H1 (cell line): ENCODE results near the gene LSM7. TPM values are rescaled to one million over a fixed set of nuclear protein-coding genes. Genes with fewer than 3 reads are reported as not detected.

ENCODE experiments used
- CTCF ChIA-PET: fragments of 300-600 bp; sonication (Branson Sonifier 250); formaldehyde crosslinking; loops from one replicate; lab custom pipeline; 2021; ENCODE audit not compliant: partially characterized antibody; lab: Charles Lee
- POLR2A ChIA-PET: fragments of 300-600 bp; sonication (Branson Sonifier 250); formaldehyde crosslinking; loops from one replicate; lab custom pipeline; 2021; ENCODE audit warnings: inconsistent platforms; ENCODE audit not compliant: partially characterized antibody; lab: Charles Lee
- DNase-seq, 2 experiments: peaks; one replicate each; pipeline versions ENCODE4 v3.0.0 to v3.0.0-alpha.2; 2010 to 2022; ENCODE audit warnings: low spot score in 2 of 2, low read depth in 1 of 2, mixed read lengths in 1 of 2
- FAIRE-seq: peaks from 2 replicates; lab custom pipeline; 2011; peaks lifted over from hg19 to GRCh38; lab: Jason Lieb, UNC
- H2AFZ ChIP-seq: 2 replicates; pipeline ENCODE4 v1.8.1; 2012; ENCODE audit warnings: low read length, inconsistent platforms
- H2AK5ac ChIP-seq: 2 replicates; pipeline ENCODE4 v1.6.1; 2013; ENCODE audit warnings: low read depth, low read length
- H2BK120ac ChIP-seq: replicated peaks from 2 replicates; pipeline ENCODE3; 2013; ENCODE audit warnings: low read depth, low read length, inconsistent platforms
- H2BK12ac ChIP-seq: 2 replicates; pipeline ENCODE4 v1.6.1; 2013; ENCODE audit warnings: low read depth, low read length
- H2BK15ac ChIP-seq: 2 replicates; pipeline ENCODE4 v1.6.1; 2013; ENCODE audit warnings: low read length
- H2BK20ac ChIP-seq: 2 replicates; pipeline ENCODE4 v1.6.1; 2013; ENCODE audit warnings: low read length
- H2BK5ac ChIP-seq: 2 replicates; pipeline ENCODE4 v1.6.1; 2013; ENCODE audit warnings: low read depth, low read length
- H3K14ac ChIP-seq: 2 replicates; pipeline ENCODE4 v1.6.1; 2013; ENCODE audit warnings: inconsistent platforms; ENCODE audit not compliant: insufficient read length
- H3K18ac ChIP-seq: 2 replicates; pipeline ENCODE4 v1.6.1; 2013; ENCODE audit warnings: low read length; ENCODE audit errors: extremely low read depth
- H3K23ac ChIP-seq: 2 replicates; pipeline ENCODE4 v1.6.1; 2013; ENCODE audit warnings: inconsistent platforms; ENCODE audit not compliant: insufficient read length
- H3K23me2 ChIP-seq: 2 replicates; pipeline ENCODE4 v1.6.1; 2013; ENCODE audit warnings: low read depth, low read length
- H3K27ac ChIP-seq: 2 replicates; pipeline ENCODE4 v1.6.1; 2011; ENCODE audit warnings: low read depth, low read length, inconsistent platforms
- H3K27me3 ChIP-seq, 4 experiments: replicated peaks in 1 of 4; 1 replicate in 1 of 4; 2 replicates in 3 of 4; pipeline versions ENCODE4 v1.6.1 to v1.8.1; 2011 to 2013; ENCODE audit warnings: low read length in 3 of 4, mild to moderate bottlenecking in 3 of 4, inconsistent platforms in 2 of 4, mixed read lengths in 2 of 4, moderate library complexity in 1 of 4; ENCODE audit not compliant: control insufficient read depth in 3 of 4, insufficient read depth in 3 of 4; ENCODE audit errors: extremely low read depth in 1 of 4
- H3K36me3 ChIP-seq, 4 experiments: 2 replicates each; pipeline versions ENCODE4 v1.6.1 to v1.8.1; 2011 to 2013; ENCODE audit warnings: mild to moderate bottlenecking in 4 of 4, low read length in 3 of 4, moderate library complexity in 2 of 4, control low read depth in 1 of 4, inconsistent platforms in 1 of 4; ENCODE audit not compliant: insufficient read depth in 4 of 4, control insufficient read depth in 2 of 4
- H3K4ac ChIP-seq: replicated peaks from 2 replicates; pipeline ENCODE3; 2013; ENCODE audit warnings: low read length, low read depth, mixed read lengths, inconsistent platforms; ENCODE audit not compliant: insufficient read length
- H3K4me1 ChIP-seq, 4 experiments: replicated peaks in 1 of 4; 1 replicate in 1 of 4; 2 replicates in 3 of 4; pipeline versions ENCODE4 v1.6.1 to v1.8.1; 2011 to 2013; ENCODE audit warnings: low read length in 3 of 4, inconsistent platforms in 2 of 4, mixed read lengths in 1 of 4; ENCODE audit not compliant: insufficient read depth in 4 of 4, control insufficient read depth in 3 of 4
- H3K4me2 ChIP-seq, 2 experiments: 2 replicates each; pipeline versions ENCODE4 v1.6.1 to v1.8.1; 2011 to 2013; ENCODE audit warnings: low read depth in 2 of 2, low read length in 2 of 2, control low read depth in 1 of 2, inconsistent platforms in 1 of 2, mild to moderate bottlenecking in 1 of 2; ENCODE audit not compliant: insufficient read depth in 1 of 2
- H3K4me3 ChIP-seq, 4 experiments: fragments of 200-600, 300-600 bp in 1 of 4; sonication (generic), shearing (Covaris generic), sonication (Bioruptor Twin) in 1 of 4; 2 replicates each; pipeline versions ENCODE4 v1.5.1 to v1.8.1; 2011 to 2016; ENCODE audit warnings: low read length in 4 of 4, low read depth in 3 of 4, control low read depth in 2 of 4, inconsistent platforms in 2 of 4, mild to moderate bottlenecking in 2 of 4, mixed read lengths in 1 of 4, moderate library complexity in 1 of 4; ENCODE audit not compliant: insufficient read depth in 2 of 4; ENCODE audit errors: extremely low read depth in 1 of 4
- H3K56ac ChIP-seq: replicated peaks from 2 replicates; pipeline ENCODE3; 2013; ENCODE audit warnings: low read depth, mild to moderate bottlenecking, mixed read lengths, low read length, inconsistent platforms; ENCODE audit not compliant: insufficient read length
- H3K79me1 ChIP-seq: 2 replicates; pipeline ENCODE4 v1.6.1; 2013; ENCODE audit warnings: low read depth, low read length, control low read depth
- H3K79me2 ChIP-seq, 2 experiments: 2 replicates each; pipeline versions ENCODE4 v1.6.1 to v1.8.1; 2012 to 2013; ENCODE audit warnings: low read length in 2 of 2, mild to moderate bottlenecking in 2 of 2, inconsistent platforms in 1 of 2; ENCODE audit not compliant: insufficient read depth in 2 of 2, control insufficient read depth in 1 of 2
- H3K9ac ChIP-seq, 4 experiments: replicated peaks in 1 of 4; 1 replicate in 1 of 4; 2 replicates in 3 of 4; pipeline versions ENCODE4 v1.6.1 to v1.8.1; 2011 to 2013; ENCODE audit warnings: low read depth in 3 of 4, low read length in 3 of 4, control low read depth in 2 of 4, mild to moderate bottlenecking in 2 of 4, moderate library complexity in 2 of 4, inconsistent platforms in 1 of 4; ENCODE audit errors: extremely low read depth in 1 of 4
- H3K9me3 ChIP-seq, 2 experiments: 2 replicates each; pipeline versions ENCODE4 v1.6.1 to v1.8.1; 2012 to 2013; ENCODE audit warnings: mild to moderate bottlenecking in 2 of 2, moderate library complexity in 2 of 2, control low read depth in 1 of 2, inconsistent platforms in 1 of 2, low read depth in 1 of 2, low read length in 1 of 2, mixed read lengths in 1 of 2; ENCODE audit not compliant: insufficient read depth in 2 of 2
- H4K20me1 ChIP-seq, 2 experiments: replicated peaks in 1 of 2; 2 replicates each; pipeline versions ENCODE3 to v1.8.1; 2011 to 2013; ENCODE audit warnings: inconsistent platforms in 2 of 2, low read length in 2 of 2, mild to moderate bottlenecking in 1 of 2; ENCODE audit not compliant: insufficient read depth in 2 of 2, control insufficient read depth in 1 of 2
- H4K5ac ChIP-seq: 2 replicates; pipeline ENCODE4 v1.6.1; 2013; ENCODE audit warnings: low read length, low read depth, mixed read lengths, inconsistent platforms; ENCODE audit not compliant: insufficient read length
- H4K8ac ChIP-seq: 2 replicates; pipeline ENCODE4 v1.8.0; 2013; ENCODE audit warnings: mild to moderate bottlenecking, moderate library complexity, low read length, inconsistent platforms; ENCODE audit not compliant: insufficient read depth; ENCODE audit errors: extremely low read depth
- H4K91ac ChIP-seq: replicated peaks from 2 replicates; pipeline ENCODE3; 2013; ENCODE audit warnings: low read length, mixed read lengths, inconsistent platforms; ENCODE audit not compliant: insufficient read length
- BCL11A ChIP-seq, 2 experiments: IDR thresholded peaks; one replicate each; pipeline ENCODE4 v1.6.1; 2011; ENCODE audit warnings: low read depth in 2 of 2, low read length in 2 of 2, mild to moderate bottlenecking in 2 of 2
- CBX5 ChIP-seq: fragments of 300-800, 300-1000 bp; sonication (generic); IDR thresholded peaks from 2 replicates; pipeline ENCODE4 v1.7.1; 2016; ENCODE audit warnings: antibody characterized with exemption, low read length, low read depth
- CHD2 ChIP-seq: IDR thresholded peaks from 2 replicates; pipeline ENCODE4 v1.6.1; 2012; ENCODE audit warnings: low read length, improper control_type of control experiment
- CREB1 ChIP-seq: IDR thresholded peaks from 2 replicates; pipeline ENCODE4 v1.6.1; 2012; ENCODE audit warnings: inconsistent platforms
- GABPA ChIP-seq: IDR thresholded peaks from 2 replicates; pipeline ENCODE4 v1.6.1; 2011; ENCODE audit warnings: mild to moderate bottlenecking, low read length, moderate library complexity, borderline replicate concordance; ENCODE audit not compliant: insufficient read depth
- HDAC2 ChIP-seq, 2 experiments: fragments of 300-600 bp in 1 of 2; sonication (generic) in 1 of 2; IDR thresholded peaks; 2 replicates each; pipeline ENCODE4 v1.6.1; 2011 to 2012; ENCODE audit warnings: low read depth in 2 of 2, low read length in 2 of 2, mild to moderate bottlenecking in 2 of 2, moderate library complexity in 2 of 2, borderline replicate concordance in 1 of 2, inconsistent platforms in 1 of 2
- JUND ChIP-seq: IDR thresholded peaks from 2 replicates; pipeline ENCODE4 v1.6.1; 2011; ENCODE audit warnings: mild to moderate bottlenecking, improper control_type of control experiment, low read length
- KDM1A ChIP-seq: fragments of 200-600, 300-600 bp; sonication (generic); IDR thresholded peaks from 2 replicates; pipeline ENCODE4 v1.7.1; 2016; ENCODE audit warnings: mild to moderate bottlenecking, low read length, borderline replicate concordance
- NANOG ChIP-seq: IDR thresholded peaks from 2 replicates; pipeline ENCODE4 v1.6.1; 2011; ENCODE audit warnings: low read length, low read depth, mild to moderate bottlenecking, inconsistent platforms; ENCODE audit not compliant: insufficient read depth, poor library complexity, severe bottlenecking
- RBBP5 ChIP-seq: IDR thresholded peaks from 2 replicates; pipeline ENCODE4 v1.7.1; 2012; ENCODE audit warnings: low read depth, mild to moderate bottlenecking, inconsistent platforms, low read length, moderate library complexity, borderline replicate concordance
- SAP30 ChIP-seq: fragments of 300-600 bp; sonication (generic); IDR thresholded peaks from 2 replicates; pipeline ENCODE4 v1.7.1; 2012; ENCODE audit warnings: low read length, moderate library complexity, mild to moderate bottlenecking, inconsistent platforms; ENCODE audit not compliant: insufficient read depth, insufficient replicate concordance
- SP2 ChIP-seq: IDR thresholded peaks from 2 replicates; pipeline ENCODE4 v1.6.1; 2012; ENCODE audit warnings: mild to moderate bottlenecking, low read length, inconsistent platforms
- TCF12 ChIP-seq: IDR thresholded peaks from 2 replicates; pipeline ENCODE4 v1.6.1; 2011; ENCODE audit warnings: low read depth, mild to moderate bottlenecking, low read length
- TEAD4 ChIP-seq: IDR thresholded peaks from 2 replicates; pipeline ENCODE4 v1.6.1; 2012; ENCODE audit warnings: low read depth, low read length, inconsistent platforms, mixed read lengths
- WGBS, 2 experiments: shearing (Covaris generic) in 1 of 2; methylation state at CpG; one replicate each; pipeline versions ENCODE4 v1.1.6 to v1.1.7; 2013 to 2015; ENCODE audit warnings: low lambda C conversion rate in 2 of 2, mixed read lengths in 2 of 2, inconsistent platforms in 1 of 2, low coverage in 1 of 2, missing lambda C conversion rate in 1 of 2; ENCODE audit not compliant: insufficient replicate concordance in 2 of 2, insufficient coverage in 1 of 2, insufficient read length in 1 of 2; ENCODE audit errors: extremely low coverage in 1 of 2, missing lambda C conversion rate in 1 of 2; 5-methylcytosine and 5-hydroxymethylcytosine counted together
- polyA plus RNA-seq, 7 experiments: library from polyadenylated mRNA; depleted of rRNA in 3 of 7; stranded (reverse) in 5 of 7; unstranded in 2 of 7; fragments of >200 nt in 5 of 7; fragments of 200-250 nt in 2 of 7; gene quantifications; 1 replicate in 5 of 7; 2 replicates in 1 of 7; 4 replicates in 1 of 7; pipeline versions ENCODE4 v1.2.1 to v1.2.3, GENCODE V29; 2011 to 2013; ENCODE audit warnings: missing spikeins in 2 of 7, mixed read lengths in 2 of 7
- total RNA-seq: library from RNA; stranded (reverse); fragmentation: NEBNext Ultra II Directional; extraction: Animal tissue kit (Norgen Biotek cat#: 25700); gene quantifications from 2 replicates; pipeline ENCODE4 v1.2.1, GENCODE V29; 2021

LSM7 gene
- total and polyA plus RNA-seq, 2 of the 8 experiments (the other 6 are each of a cell fraction or from before 2014, with no cell fraction given), result 228 to 1,335 TPM

GRCh38 chr19:2296141-2296540 is 32.2 kb downstream of the LSM7 start:
- H3K56ac ChIP-seq, result no peak overlapping the region
- CTCF ChIA-PET, result interaction anchor here (0.6 to 3.3 kb wide), 4 partner anchors 9 to 304 kb away, joined by 3 to 23 read pairs (median 5); no protein-coding TSS in a partner anchor
- no peak overlapping the region for H2BK20ac ChIP-seq
- no peaks in the 10 kb centered on the region for H3K79me1 ChIP-seq
- H2BK5ac ChIP-seq, result no peak overlapping the region
- 93% methylated on average over 16 of the region's 16 CpGs; no CpG with 5 or more reads in 1 of the 2 experiments for WGBS, 2 experiments
- no peak overlapping the region for H2BK15ac ChIP-seq
- H3K18ac ChIP-seq, result no peak overlapping the region
- H2BK120ac ChIP-seq, result no peak overlapping the region
- H3K4me1 ChIP-seq, result peaks cover 0 to 5% (median 3%) of the 10 kb centered on the region in 4 experiments; a peak in 3 of 7 replicates
- no peak overlapping the region for H4K5ac ChIP-seq
- POLR2A ChIA-PET, result interaction anchor here (0.6 to 3.9 kb wide), 8 partner anchors 9 to 426 kb away, joined by 3 to 16 read pairs (median 4); partner anchors contain the start of genes LINGO3 and PEAK3
- H3K9ac ChIP-seq, result no peak overlapping the region
- H2BK12ac ChIP-seq, result no peak overlapping the region
- H3K79me2 ChIP-seq, result no peaks in the 10 kb centered on the region
- no peak for FAIRE-seq
- H3K27me3 ChIP-seq, result peaks cover 14 to 23% (median 20%) of the 10 kb centered on the region in 4 experiments
- no peak overlapping the region for H3K4me3 ChIP-seq
- no peak overlapping the region for H3K23ac ChIP-seq
- no peak overlapping the region for H3K4me2 ChIP-seq
- no peak overlapping the region for H3K4ac ChIP-seq
- no peak overlapping the region for H3K14ac ChIP-seq
- H4K91ac ChIP-seq, result no peak overlapping the region
- H3K27ac ChIP-seq, result no peak overlapping the region
- peaks cover 3% of the 10 kb centered on the region; the same call in 1 of the 2 replicates for H3K23me2 ChIP-seq
- DNase-seq, result no peak
- peaks cover 0 to 2% of the 10 kb centered on the region in 2 experiments for H4K20me1 ChIP-seq
- H4K8ac ChIP-seq, result peak overlapping the region; percentile 25; the same call in 1 of the 2 replicates
- H3K9me3 ChIP-seq, result no peaks in the 10 kb centered on the region
- H2AFZ ChIP-seq, result no peak overlapping the region
- H3K36me3 ChIP-seq, result no peaks in the 10 kb centered on the region
- H2AK5ac ChIP-seq, result no peak overlapping the region
- TF ChIP-seq GABPA (no peak), JUND (no peak), BCL11A (IDR thresholded peaks at IDR 0.05; ENCODE audit: low read depth in 2 of 2, low read length in 2 of 2) (no peak), CHD2 (no peak), HDAC2 (IDR thresholded peaks at IDR 0.05; ENCODE audit: borderline replicate concordance in 1 of 2, low read depth in 2 of 2, low read length in 2 of 2) (no peak), CREB1 (no peak), TCF12 (no peak), NANOG (no peak), KDM1A (no peak), CBX5 (no peak), TEAD4 (no peak), SAP30 (no peak), SP2 (no peak), RBBP5 (no peak)
